HEK293 (cell line): ENCODE results near the gene TMEM41B.

Experiments
- CTCF ChIA-PET: fragments of 350-600 bp; formaldehyde crosslinking; extraction: SDS; loops from one replicate; lab custom pipeline; 2021; ENCODE audit warnings: antibody characterized with exemption; lab: Yijun Ruan, JAX
- POLR2A ChIA-PET: fragments of 300-600 bp; formaldehyde crosslinking; extraction: SDS; loops from one replicate; lab custom pipeline; 2020; ENCODE audit warnings: antibody characterized with exemption, inconsistent platforms; lab: Yijun Ruan, JAX
- H3K27ac ChIP-seq: fragments of 200-500 bp; sonication (Bioruptor generic); 2 replicates; pipeline ENCODE4 v1.5.1; 2014; ENCODE audit warnings: low read depth, low read length, control low read depth, inconsistent platforms; ENCODE audit errors: extremely low read depth
- H3K36me3 ChIP-seq, 2 experiments: fragments of 200-500 bp in 1 of 2; sonication (Bioruptor generic) in 1 of 2; 1 replicate in 1 of 2; 2 replicates in 1 of 2; pipeline ENCODE4 v1.5.1; 2014 to 2017; ENCODE audit warnings: inconsistent platforms in 2 of 2, low read length in 2 of 2; ENCODE audit not compliant: control insufficient read depth in 2 of 2, insufficient read depth in 1 of 2
- H3K4me1 ChIP-seq: fragments of 200-500 bp; sonication (Bioruptor generic); 2 replicates; pipeline ENCODE4 v1.5.1; 2014; ENCODE audit warnings: mild to moderate bottlenecking, low read length, inconsistent platforms; ENCODE audit not compliant: control insufficient read depth, insufficient read depth
- H3K4me3 ChIP-seq: 2 replicates; pipeline ENCODE4 v1.5.1; 2011; ENCODE audit warnings: low read depth, mild to moderate bottlenecking, control low read depth, low read length, moderate library complexity
- H3K9me3 ChIP-seq: fragments of 200-500 bp; sonication (Bioruptor generic); 2 replicates; pipeline ENCODE4 v1.5.1; 2014; ENCODE audit warnings: low read depth, low read length, inconsistent platforms; ENCODE audit not compliant: control insufficient read depth, insufficient read depth
- CTCF ChIP-seq: fragments of 450-650 bp; formaldehyde crosslinking; IDR thresholded peaks from 2 replicates; pipeline ENCODE4 v1.5.1; 2016; ENCODE audit warnings: missing biosample characterization, missing genetic modification characterization
- INSM2 ChIP-seq: fragments of 450-650 bp; formaldehyde crosslinking; IDR thresholded peaks from 2 replicates; pipeline ENCODE4 v1.5.1; 2016; ENCODE audit warnings: missing biosample characterization, missing genetic modification characterization
- KLF17 ChIP-seq: fragments of 450-650 bp; formaldehyde crosslinking; IDR thresholded peaks from 2 replicates; pipeline ENCODE4 v1.5.1; 2016; ENCODE audit warnings: missing biosample characterization, missing genetic modification characterization
- KLF9 ChIP-seq: fragments of 450-650 bp; formaldehyde crosslinking; IDR thresholded peaks from 2 replicates; pipeline ENCODE4 v1.5.1; 2016; ENCODE audit warnings: missing biosample characterization, missing genetic modification characterization, low read depth
- MZF1 ChIP-seq: fragments of 450-650 bp; formaldehyde crosslinking; IDR thresholded peaks from 2 replicates; pipeline ENCODE4 v1.5.1; 2017; ENCODE audit warnings: missing biosample characterization, missing genetic modification characterization, borderline replicate concordance
- SP2 ChIP-seq: fragments of 450-650 bp; formaldehyde crosslinking; IDR thresholded peaks from 2 replicates; pipeline ENCODE4 v1.5.1; 2016; ENCODE audit warnings: missing biosample characterization, missing genetic modification characterization
- SP7 ChIP-seq: fragments of 450-650 bp; formaldehyde crosslinking; IDR thresholded peaks from 2 replicates; pipeline ENCODE4 v1.5.1; 2016; ENCODE audit warnings: missing biosample characterization, missing genetic modification characterization
- TCF7L2 ChIP-seq: IDR thresholded peaks from 2 replicates; pipeline ENCODE4 v1.6.1; 2011; ENCODE audit warnings: low read depth, mild to moderate bottlenecking, inconsistent platforms, low read length, moderate library complexity, borderline replicate concordance
- ZBTB26 ChIP-seq: fragments of 450-650 bp; formaldehyde crosslinking; optimal IDR thresholded peaks from 2 replicates; pipeline ENCODE3; 2016; ENCODE audit warnings: missing biosample characterization, mild to moderate bottlenecking, missing genetic modification characterization
- ZBTB7A ChIP-seq: fragments of 450-650 bp; formaldehyde crosslinking; IDR thresholded peaks from 2 replicates; pipeline ENCODE4 v1.5.1; 2016; ENCODE audit warnings: low read depth, missing biosample characterization, missing genetic modification characterization
- ZNF132 ChIP-seq: fragments of 450-650 bp; formaldehyde crosslinking; IDR thresholded peaks from 2 replicates; pipeline ENCODE4 v1.5.1; 2017; ENCODE audit warnings: missing biosample characterization, missing genetic modification characterization, borderline replicate concordance
- ZNF133 ChIP-seq: fragments of 450-650 bp; formaldehyde crosslinking; IDR thresholded peaks from 2 replicates; pipeline ENCODE4 v1.5.1; 2016; ENCODE audit warnings: missing biosample characterization, missing genetic modification characterization
- ZNF140 ChIP-seq: fragments of 450-650 bp; formaldehyde crosslinking; IDR thresholded peaks from 2 replicates; pipeline ENCODE4 v1.5.1; 2016; ENCODE audit warnings: missing biosample characterization, missing genetic modification characterization
- ZNF175 ChIP-seq: fragments of 450-650 bp; formaldehyde crosslinking; IDR thresholded peaks from 2 replicates; pipeline ENCODE4 v1.5.1; 2016; ENCODE audit warnings: missing biosample characterization, missing genetic modification characterization
- ZNF184 ChIP-seq: fragments of 450-650 bp; IDR thresholded peaks from 2 replicates; pipeline ENCODE4 v1.5.1; 2018; ENCODE audit warnings: missing biosample characterization, mild to moderate bottlenecking, missing genetic modification characterization
- ZNF311 ChIP-seq: fragments of 450-650 bp; formaldehyde crosslinking; IDR thresholded peaks from 2 replicates; pipeline ENCODE4 v1.5.1; 2017; ENCODE audit warnings: missing biosample characterization, missing genetic modification characterization, borderline replicate concordance
- ZNF335 ChIP-seq: fragments of 450-650 bp; formaldehyde crosslinking; conservative IDR thresholded peaks from 2 replicates; pipeline ENCODE4 v1.5.1; 2016; ENCODE audit warnings: missing biosample characterization, missing genetic modification characterization
- ZNF341 ChIP-seq: fragments of 450-650 bp; formaldehyde crosslinking; IDR thresholded peaks from 2 replicates; pipeline ENCODE4; 2016; ENCODE audit warnings: low read depth, missing biosample characterization, missing genetic modification characterization
- ZNF596 ChIP-seq: fragments of 450-650 bp; IDR thresholded peaks from 2 replicates; pipeline ENCODE4 v1.5.0; 2018; ENCODE audit warnings: missing biosample characterization, mild to moderate bottlenecking, missing genetic modification characterization, moderate library complexity
- ZNF639 ChIP-seq: fragments of 450-650 bp; formaldehyde crosslinking; IDR thresholded peaks from 2 replicates; pipeline ENCODE4 v1.5.1; 2016; ENCODE audit warnings: missing biosample characterization, missing genetic modification characterization
- ZNF792 ChIP-seq: fragments of 450-650 bp; formaldehyde crosslinking; IDR thresholded peaks from 2 replicates; pipeline ENCODE4 v1.5.1; 2016; ENCODE audit warnings: missing biosample characterization, missing genetic modification characterization
- ZNF843 ChIP-seq: fragments of 450-650 bp; formaldehyde crosslinking; IDR thresholded peaks from 2 replicates; pipeline ENCODE4 v1.5.1; 2016; ENCODE audit warnings: missing biosample characterization, missing genetic modification characterization
- ZSCAN30 ChIP-seq: fragments of 450-650 bp; IDR thresholded peaks from 2 replicates; pipeline ENCODE4 v1.5.1; 2018; ENCODE audit warnings: missing biosample characterization, mild to moderate bottlenecking, missing genetic modification characterization, moderate library complexity
- TF ChIP-seq, protein P1 (sequence below): fragments of 450-650 bp; formaldehyde crosslinking; IDR thresholded peaks from 2 replicates; pipeline ENCODE4 v1.5.1; 2017; ENCODE audit warnings: missing biosample characterization, missing genetic modification characterization

TMEM41B gene

GRCh38 chr11:9265211-9266131, 48.9 kb downstream of the TMEM41B start, which contains the start of gene DENND5A (continued):
- TF ChIP-seq ZNF132 (no peak), TCF7L2 (no peak), ZNF341 (tag by site-specific recombination) (peak; percentile 22; the same call in 1 of the 2 replicates), ZBTB26 (tag by site-specific recombination) (peak; percentile 55), ZNF335 (tag by site-specific recombination) (peak; percentile 57), ZNF133 (tag by site-specific recombination) (no peak), ZNF175 (tag by site-specific recombination) (no peak), ZNF639 (tag by site-specific recombination) (no peak), ZNF843 (tag by site-specific recombination) (no peak), SP7 (peak; percentile 44), ZNF596 (tag by site-specific recombination) (no peak), ZNF184 (tag by site-specific recombination) (no peak), KLF17 (no peak)

DNA sequence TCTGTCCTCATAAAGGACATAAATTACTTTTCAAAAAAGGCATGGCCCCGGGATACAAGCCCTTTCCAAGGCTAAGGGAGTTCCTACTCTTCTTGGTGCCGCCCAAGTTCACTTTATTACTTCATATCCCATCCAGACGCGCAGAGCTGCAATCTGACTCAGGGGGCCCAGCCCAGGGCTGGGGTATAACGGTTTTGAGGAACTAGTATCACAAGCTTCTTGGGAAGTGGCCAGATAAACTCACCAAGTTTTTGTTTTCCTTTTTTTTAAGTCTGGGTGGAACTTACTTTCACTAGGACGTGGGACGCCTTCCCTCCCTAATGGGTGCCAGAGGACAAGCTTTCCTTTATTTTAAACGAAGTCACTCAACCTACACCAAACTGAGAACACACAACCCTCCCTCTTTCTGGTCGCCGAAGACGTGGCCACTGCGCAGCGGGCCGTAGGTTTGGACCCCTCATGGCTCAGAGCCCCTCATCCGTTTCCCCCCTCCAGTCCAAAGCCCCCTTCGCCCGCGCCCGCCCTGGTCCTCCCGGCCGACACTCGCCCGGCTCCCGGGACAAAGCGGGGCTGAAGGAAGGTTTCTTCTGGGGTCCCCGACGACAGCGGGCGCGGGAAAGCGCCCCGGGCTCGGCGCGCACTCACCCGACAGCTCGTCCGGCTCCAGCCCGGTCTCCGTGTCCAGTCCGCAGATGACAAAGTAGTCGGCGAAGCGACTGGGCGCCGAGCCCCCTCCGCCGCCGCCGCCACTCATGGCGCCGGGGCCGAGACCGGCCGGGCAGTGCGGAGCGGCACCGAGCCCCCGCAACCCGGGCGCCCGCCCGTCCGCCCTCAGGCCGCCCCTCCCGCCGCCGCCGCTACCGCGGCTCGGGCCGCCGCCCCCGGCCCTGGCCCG, 49.8 kb downstream of the TMEM41B start:
- H3K36me3 ChIP-seq: no peaks in the 10 kb centered on the region
- CTCF ChIA-PET: interaction anchor here (0.9 to 1.0 kb wide), 2 partner anchors 17 to 188 kb away, joined by 3 to 4 read pairs; no protein-coding TSS in a partner anchor
- POLR2A ChIA-PET: interaction anchor here (0.8 to 2.0 kb wide), 9 partner anchors 11 to 127 kb away, joined by 3 to 9 read pairs (median 5); partner anchors contain the start of genes IPO7 and TMEM41B
- no peaks in the 10 kb centered on the region for H3K9me3 ChIP-seq
- peak overlapping the region; percentile 88 for H3K4me3 ChIP-seq
- peak overlapping the region; percentile 76 for H3K27ac ChIP-seq
- H3K4me1 ChIP-seq: peaks cover 4% of the 10 kb centered on the region
- TF ChIP-seq ZNF140: no peak
- no peak for TF ChIP-seq ZNF311 (tag by site-specific recombination)
- TF ChIP-seq ZBTB7A (tag by site-specific recombination): 0 out of 2 replicates have a peak, but pooled peaks have one; percentile 48
- no peak for TF ChIP-seq MZF1
- no peak for TF ChIP-seq ZNF792
- TF ChIP-seq CTCF (tag by site-specific recombination): no peak
- no peak for TF ChIP-seq ZSCAN30 (tag by site-specific recombination)
- peak; percentile 23; the same call in 1 of the 2 replicates for TF ChIP-seq KLF9 (tag by site-specific recombination)
- no peak for TF ChIP-seq INSM2 (tag by site-specific recombination)
- peak; percentile 25; the same call in 1 of the 2 replicates for TF ChIP-seq SP2
- TF ChIP-seq, protein P1, sequence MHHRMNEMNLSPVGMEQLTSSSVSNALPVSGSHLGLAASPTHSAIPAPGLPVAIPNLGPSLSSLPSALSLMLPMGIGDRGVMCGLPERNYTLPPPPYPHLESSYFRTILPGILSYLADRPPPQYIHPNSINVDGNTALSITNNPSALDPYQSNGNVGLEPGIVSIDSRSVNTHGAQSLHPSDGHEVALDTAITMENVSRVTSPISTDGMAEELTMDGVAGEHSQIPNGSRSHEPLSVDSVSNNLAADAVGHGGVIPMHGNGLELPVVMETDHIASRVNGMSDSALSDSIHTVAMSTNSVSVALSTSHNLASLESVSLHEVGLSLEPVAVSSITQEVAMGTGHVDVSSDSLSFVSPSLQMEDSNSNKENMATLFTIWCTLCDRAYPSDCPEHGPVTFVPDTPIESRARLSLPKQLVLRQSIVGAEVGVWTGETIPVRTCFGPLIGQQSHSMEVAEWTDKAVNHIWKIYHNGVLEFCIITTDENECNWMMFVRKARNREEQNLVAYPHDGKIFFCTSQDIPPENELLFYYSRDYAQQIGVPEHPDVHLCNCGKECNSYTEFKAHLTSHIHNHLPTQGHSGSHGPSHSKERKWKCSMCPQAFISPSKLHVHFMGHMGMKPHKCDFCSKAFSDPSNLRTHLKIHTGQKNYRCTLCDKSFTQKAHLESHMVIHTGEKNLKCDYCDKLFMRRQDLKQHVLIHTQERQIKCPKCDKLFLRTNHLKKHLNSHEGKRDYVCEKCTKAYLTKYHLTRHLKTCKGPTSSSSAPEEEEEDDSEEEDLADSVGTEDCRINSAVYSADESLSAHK (tag by site-specific recombination): no peak
